ENCODE results near the gene RAD51B. TPM values are rescaled to one million over a fixed set of nuclear protein-coding genes. Genes with fewer than 3 reads are reported as not detected.

RAD51B gene
- total RNA-seq, 6 donors from 2014 or later: 10.6 to 63.9 (median 18.4) TPM

- 60 to 64% methylated on average over 4 of the region's 4 CpGs for WGBS, 2 donors
- ATAC-seq (ENCODE audit: low FRiP score in 2 of 2) (peak in 1 of 2 donors; percentile 95), DNase-seq (no peak)
- no peak for TF ChIP-seq CTCF (IDR thresholded peaks at IDR 0.05)
- TF ChIP-seq EP300 (IDR thresholded peaks at IDR 0.05): no peak
- TF ChIP-seq POLR2A (IDR thresholded peaks at IDR 0.05): no peak
- TF ChIP-seq POLR2AphosphoS5 (IDR thresholded peaks at IDR 0.05): no peak
- Histone ChIP-seq H3K27ac (no peak overlapping the region), H3K27me3 (no peaks in the 10 kb centered on the region), H3K4me3 (no peak overlapping the region), H3K36me3 (no peaks in the 10 kb centered on the region), H3K9me3 (peaks cover 0 to 11% (median 7%) of the 10 kb centered on the region in 4 donors), H3K4me1 (peaks cover 3 to 11% (median 7%) of the 10 kb centered on the region in 4 donors)
Observed at GRCh38 chr14:68451696-68452373, 632.3 kb downstream of the RAD51B start.

GRCh38 chr14:68458253-68458652, 638.7 kb downstream of the RAD51B start:
- DNase-seq: no peak
- Histone ChIP-seq H3K9me3 (peaks cover 0 to 11% (median 7%) of the 10 kb centered on the region in 4 donors), H3K4me3 (no peak overlapping the region), H3K36me3 (no peaks in the 10 kb centered on the region), H3K27me3 (no peaks in the 10 kb centered on the region), H3K27ac (peak overlapping the region in 3 of 4 donors; percentile 44 to 76 (median 61)), H3K4me1 (peaks cover 21 to 26% (median 25%) of the 10 kb centered on the region in 4 donors)
- WGBS, 2 donors: 53 to 83% methylated on average over 1 of the region's 1 CpG
- TF ChIP-seq CTCF (IDR thresholded peaks at IDR 0.05): no peak
- TF ChIP-seq EP300 (IDR thresholded peaks at IDR 0.05): no peak
- no peak for TF ChIP-seq POLR2AphosphoS5 (IDR thresholded peaks at IDR 0.05)
- TF ChIP-seq POLR2A (IDR thresholded peaks at IDR 0.05): no peak
- no peak for ATAC-seq (ENCODE audit: low FRiP score in 2 of 2)

GRCh38 chr14:68458840-68459469, 639.4 kb downstream of the RAD51B start:
- H3K4me3 ChIP-seq: no peak overlapping the region

GRCh38 chr14:68459480-68460136, 640.0 kb downstream of the RAD51B start:
- peaks cover 0 to 8% (median 5%) of the 10 kb centered on the region in 4 donors for H3K9me3 ChIP-seq
- H3K36me3 ChIP-seq: no peaks in the 10 kb centered on the region
- H3K4me3 ChIP-seq: no peak overlapping the region
- peak overlapping the region; percentile 44 to 76 (median 58) for H3K27ac ChIP-seq
- peak in 1 of 2 donors; percentile 44 for ATAC-seq (ENCODE audit: low FRiP score in 2 of 2)
- DNase-seq: no peak
- no peaks in the 10 kb centered on the region for H3K27me3 ChIP-seq
- H3K4me1 ChIP-seq: peaks cover 21 to 31% (median 26%) of the 10 kb centered on the region in 4 donors
- TF ChIP-seq EP300 (IDR thresholded peaks at IDR 0.05): no peak
- no peak for TF ChIP-seq POLR2AphosphoS5 (IDR thresholded peaks at IDR 0.05)
- TF ChIP-seq POLR2A (IDR thresholded peaks at IDR 0.05): no peak
- TF ChIP-seq CTCF (IDR thresholded peaks at IDR 0.05): no peak
- 31 to 38% methylated on average over 5 of the region's 5 CpGs for WGBS, 2 donors

More at GRCh38 chr14:68458840-68459469, 639.4 kb downstream of the RAD51B start:
- Histone ChIP-seq H3K27me3 (no peaks in the 10 kb centered on the region), H3K4me1 (peaks cover 21 to 26% (median 25%) of the 10 kb centered on the region in 4 donors), H3K36me3 (no peaks in the 10 kb centered on the region), H3K9me3 (peaks cover 0 to 11% (median 7%) of the 10 kb centered on the region in 4 donors), H3K27ac (peak overlapping the region; percentile 44 to 76 (median 58))
- peak in 1 of 2 donors; percentile 65 for DNase-seq
- 33 to 36% methylated on average over 5 of the region's 5 CpGs for WGBS, 2 donors
- ATAC-seq (ENCODE audit: low FRiP score in 2 of 2): peak; percentile 65 to 78
- no peak for TF ChIP-seq POLR2A (IDR thresholded peaks at IDR 0.05)
- TF ChIP-seq CTCF (IDR thresholded peaks at IDR 0.05): no peak
- peak in 2 of 4 donors; percentile 48 to 70 for TF ChIP-seq EP300 (IDR thresholded peaks at IDR 0.05)
- peak; percentile 61 to 68 for TF ChIP-seq POLR2AphosphoS5 (IDR thresholded peaks at IDR 0.05)

Measured in upper lobe of left lung (tissue), 6 donors.